Stimulated activated effector memory CD8-positive, alpha-beta T cell treated with anti-CD3 and anti-CD28 coated beads, Interleukin-12 subunit alpha, Interleukin-12 subunit beta, amount 100 ng/mL, for 72 hours (primary cell): ENCODE data around the gene PGGT1B.

ENCODE experiments used
- ATAC-seq: fragments of 150-1000 bp; cut with Tn5 transposase; 2 replicates; pipeline ENCODE4 v1.10.0; 2021
- DNase-seq, 2 donors: peaks; one replicate each; pipeline ENCODE4 v3.0.0; 2021 to 2022; ENCODE audit warnings: low spot score in 2 of 2
- H3K27ac Mint-ChIP-seq: one replicate; pipeline ENCODE4 v1.8.0; 2022; ENCODE audit warnings: mild to moderate bottlenecking, mixed read lengths
- H3K36me3 Mint-ChIP-seq: one replicate; pipeline ENCODE4 v1.8.0; 2022; ENCODE audit warnings: mild to moderate bottlenecking, mixed read lengths
- H3K4me1 Mint-ChIP-seq: one replicate; pipeline ENCODE4 v1.8.0; 2022; ENCODE audit warnings: mixed read lengths
- H3K4me3 Mint-ChIP-seq: one replicate; pipeline ENCODE4 v1.8.0; 2022; ENCODE audit warnings: mild to moderate bottlenecking, mixed read lengths
- H3K9me3 Mint-ChIP-seq: one replicate; pipeline ENCODE4 v1.8.0; 2022; ENCODE audit warnings: mixed read lengths

PGGT1B gene

DNA sequence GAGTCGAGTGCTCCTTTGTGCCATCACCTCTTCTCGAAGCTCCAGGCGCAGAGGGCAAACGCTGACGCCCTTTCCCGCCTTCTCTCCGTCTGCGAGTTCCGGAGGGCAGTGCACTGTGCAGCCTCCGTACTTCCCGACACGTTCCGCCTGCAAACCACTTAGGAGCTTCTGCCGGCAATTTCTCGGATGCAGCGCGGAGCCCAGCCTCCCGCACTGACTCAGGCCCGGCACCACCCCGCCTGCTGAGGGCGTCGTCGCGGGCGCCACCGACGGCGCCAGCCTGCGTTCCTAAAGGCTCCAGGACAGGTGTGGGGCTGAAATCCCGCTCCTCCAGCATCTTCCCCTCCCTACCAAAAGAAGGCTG lies 83.7 kb downstream of the PGGT1B start:
- H3K36me3 Mint-ChIP-seq: peaks cover 5% of the 10 kb centered on the region
- H3K27ac Mint-ChIP-seq: no peak overlapping the region
- DNase-seq (no peak), ATAC-seq (no peak)
- no peaks in the 10 kb centered on the region for H3K9me3 Mint-ChIP-seq
- H3K4me1 Mint-ChIP-seq: peaks cover 8% of the 10 kb centered on the region
- peak overlapping the region; percentile 83 for H3K4me3 Mint-ChIP-seq

DNA sequence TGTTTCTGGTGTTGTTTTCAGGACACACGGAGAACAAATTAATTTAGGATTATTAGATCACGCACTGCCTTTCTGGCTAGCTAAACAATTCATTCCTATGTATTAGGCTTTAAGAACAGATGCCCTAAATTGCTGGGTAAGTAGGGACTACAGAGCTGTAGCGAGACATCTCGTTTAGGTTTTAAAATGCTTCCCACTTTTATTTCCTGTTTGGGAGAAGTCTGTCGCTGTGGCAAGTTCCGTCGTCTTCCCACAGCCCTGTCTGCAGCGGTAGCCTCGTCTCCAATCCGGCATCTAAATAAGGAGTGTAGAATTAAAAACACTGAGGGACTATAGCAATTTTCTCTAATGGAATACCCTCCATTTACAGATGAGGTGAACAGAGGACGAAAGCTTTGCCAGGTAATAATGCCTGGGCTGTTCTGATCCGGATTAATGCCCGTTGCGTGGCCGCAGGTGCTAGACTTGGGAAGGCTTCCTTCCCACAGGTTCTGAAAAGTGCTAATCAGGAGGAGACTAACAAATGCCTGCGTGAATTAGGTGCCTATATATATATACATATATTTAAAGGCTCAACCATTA lies 91.7 kb downstream of the PGGT1B start:
- H3K4me1 Mint-ChIP-seq: peaks cover 6% of the 10 kb centered on the region
- no peaks in the 10 kb centered on the region for H3K9me3 Mint-ChIP-seq
- no peak overlapping the region for H3K27ac Mint-ChIP-seq
- DNase-seq (no peak), ATAC-seq (no peak)
- no peaks in the 10 kb centered on the region for H3K36me3 Mint-ChIP-seq
- peak overlapping the region; percentile 78 for H3K4me3 Mint-ChIP-seq

DNA sequence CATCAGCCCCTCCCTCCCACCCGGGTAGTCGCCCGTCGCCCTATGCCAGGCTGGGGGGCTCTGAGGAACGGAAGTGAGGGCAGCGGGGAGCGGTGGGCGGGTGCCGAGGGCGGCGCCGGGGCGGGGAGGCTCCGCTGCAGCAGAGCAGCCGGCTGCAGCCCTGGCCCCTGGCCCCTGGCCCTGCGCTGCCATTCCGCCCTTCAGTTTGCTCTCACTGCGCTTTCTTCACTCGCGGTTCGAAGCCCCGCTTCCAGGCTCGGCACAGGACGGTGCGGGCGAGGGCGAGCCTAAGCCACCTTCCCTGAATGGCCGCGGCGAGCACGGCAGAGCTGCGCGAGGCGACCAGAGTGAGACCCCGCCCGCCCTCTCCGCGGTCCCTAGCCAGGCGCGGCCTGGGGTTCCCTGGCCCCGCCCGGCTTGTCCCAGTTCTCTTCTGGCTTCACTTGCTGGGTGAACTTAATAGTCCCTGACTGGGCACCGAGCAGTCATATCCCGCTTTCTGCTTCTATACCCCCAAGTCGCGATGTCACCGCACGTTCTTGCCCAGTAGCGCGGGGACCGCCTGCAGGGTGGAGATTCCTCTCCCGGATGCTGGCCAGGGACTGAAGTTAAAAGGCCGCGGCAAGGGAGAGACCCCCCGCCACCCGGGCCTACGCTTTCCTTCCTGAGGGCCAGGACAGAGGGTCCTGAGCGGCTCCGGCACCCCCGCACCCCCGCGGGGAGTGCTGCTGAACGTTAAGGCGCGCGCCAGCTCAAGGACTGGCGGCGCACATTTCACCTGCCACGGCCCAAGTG lies 92.3 kb downstream of the PGGT1B start:
- Mint-ChIP-seq H3K27ac (no peak overlapping the region), H3K4me3 (peak overlapping the region; percentile 78), H3K9me3 (no peaks in the 10 kb centered on the region), H3K36me3 (no peaks in the 10 kb centered on the region), H3K4me1 (peaks cover 6% of the 10 kb centered on the region)
- ATAC-seq: peak; percentile 74
- no peak for DNase-seq

DNA sequence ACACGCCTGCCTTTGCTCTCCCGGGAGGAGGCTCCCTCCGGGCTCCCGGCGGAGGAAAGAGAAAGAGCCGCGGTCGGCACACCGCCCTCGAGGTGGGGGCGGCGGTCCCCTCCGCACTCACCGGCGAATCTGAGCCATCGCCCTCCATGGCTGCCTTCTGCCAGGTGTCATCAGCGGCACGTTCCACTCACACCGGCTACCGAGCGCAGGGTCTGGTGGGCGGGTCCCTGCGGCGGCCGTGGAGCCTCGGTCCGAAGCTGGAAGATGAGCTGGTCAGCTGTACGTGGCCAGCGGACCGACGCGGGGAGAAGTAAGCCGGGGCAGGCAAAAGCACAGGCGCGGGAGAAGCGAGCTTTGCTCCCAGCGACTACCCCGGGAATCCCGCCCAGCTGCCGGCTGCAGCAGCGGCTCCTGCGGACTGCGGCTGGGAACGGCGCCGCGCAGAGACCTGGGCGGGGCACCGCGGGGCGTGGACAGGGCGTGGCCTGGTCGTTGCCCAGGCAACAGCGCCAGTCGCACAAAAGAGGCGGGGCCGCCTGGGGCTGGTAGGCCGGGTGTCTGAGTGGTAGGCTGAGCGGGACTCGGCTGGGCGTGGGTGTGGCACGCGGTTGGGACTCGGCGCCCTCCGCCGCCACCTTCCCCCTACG lies 93.1 kb downstream of the PGGT1B start, which contains the start of gene TRIM36:
TRIM36 (minus strand) TSS at position 422 of the 647 bp plus-strand sequence; CDS start at position 148, 274 bp downstream.
- Mint-ChIP-seq H3K9me3 (no peaks in the 10 kb centered on the region), H3K27ac (no peak within 1 kb of the TSS), H3K4me1 (peaks cover 6% of the 10 kb centered on the region), H3K4me3 (peak within 1 kb of the TSS; percentile 78), H3K36me3 (no peaks in the 10 kb centered on the region)
- ATAC-seq (peak; percentile 97), DNase-seq (peak; percentile 94 to 97)

DNA sequence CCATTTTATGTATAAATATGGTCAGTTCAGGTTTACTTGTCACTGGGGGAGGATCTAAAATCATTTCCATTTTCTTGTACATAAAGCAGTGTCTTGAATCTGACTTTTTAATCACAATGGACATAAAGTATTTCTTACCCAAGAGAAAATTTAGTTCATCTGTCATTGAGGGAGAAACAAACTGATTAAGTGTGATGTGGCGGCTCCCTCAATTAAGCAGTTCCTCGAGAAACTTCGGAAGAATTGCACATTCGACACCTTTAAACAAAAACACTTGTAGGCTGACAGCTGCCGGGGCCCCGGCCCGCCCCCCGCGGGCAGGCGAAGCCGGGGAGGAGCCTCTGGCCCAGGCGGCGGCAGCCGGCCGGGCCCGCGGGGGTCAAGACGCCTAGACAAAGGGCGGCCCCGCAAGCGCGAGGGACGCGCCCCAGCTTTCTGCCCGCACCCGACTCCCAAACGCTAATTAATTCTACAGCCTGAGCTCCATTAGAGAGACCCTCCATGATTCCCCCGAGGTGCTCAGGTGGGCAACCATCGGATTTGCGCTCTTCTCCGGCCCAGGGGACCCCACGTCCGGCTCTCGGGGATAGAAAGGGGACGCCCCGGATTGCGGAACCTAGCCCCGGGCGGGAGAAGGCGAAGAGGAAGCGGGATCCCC lies 93.7 kb downstream of the PGGT1B start:
- H3K9me3 Mint-ChIP-seq: no peaks in the 10 kb centered on the region
- no peaks in the 10 kb centered on the region for H3K36me3 Mint-ChIP-seq
- H3K4me1 Mint-ChIP-seq: peaks cover 6% of the 10 kb centered on the region
- DNase-seq (peak in 1 of 2 donors; percentile 57), ATAC-seq (no peak)
- H3K4me3 Mint-ChIP-seq: peak overlapping the region; percentile 78
- no peak overlapping the region for H3K27ac Mint-ChIP-seq

DNA sequence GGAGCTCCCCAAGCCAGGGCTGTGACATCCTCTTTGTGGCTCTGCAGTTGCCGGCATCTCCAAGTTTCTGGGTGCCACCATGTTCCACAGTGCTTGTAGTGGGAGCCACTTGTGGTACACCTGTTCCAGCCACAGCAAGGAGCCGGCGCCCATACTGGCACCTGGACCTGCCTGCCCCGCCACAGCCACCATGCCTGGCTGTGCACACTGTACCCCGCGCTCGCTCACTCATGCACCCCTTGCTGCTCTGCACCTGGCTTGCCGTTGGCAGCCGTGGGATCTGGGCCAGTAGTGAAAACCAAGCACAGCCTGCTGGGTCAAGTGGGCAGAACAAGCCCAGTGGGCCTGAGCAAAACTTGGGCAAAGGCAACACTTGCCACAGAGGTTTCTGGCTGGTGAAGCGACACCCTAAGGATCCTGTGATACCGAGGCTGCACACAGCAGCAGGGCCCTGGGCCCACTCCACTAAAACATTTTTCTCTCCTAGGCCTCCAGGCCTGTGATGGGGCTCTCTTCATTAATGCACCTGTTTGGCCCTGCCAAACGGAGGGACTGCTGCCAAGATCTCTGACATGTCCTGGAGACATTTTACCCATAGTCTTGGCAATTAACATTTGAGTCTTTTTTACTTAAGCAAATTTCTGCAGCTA lies 95.8 kb downstream of the PGGT1B start:
- no peaks in the 10 kb centered on the region for H3K36me3 Mint-ChIP-seq
- H3K4me3 Mint-ChIP-seq: no peak overlapping the region
- peaks cover 6% of the 10 kb centered on the region for H3K4me1 Mint-ChIP-seq
- DNase-seq: no peak
- H3K9me3 Mint-ChIP-seq: no peaks in the 10 kb centered on the region
- no peak for ATAC-seq
- no peak overlapping the region for H3K27ac Mint-ChIP-seq

DNA sequence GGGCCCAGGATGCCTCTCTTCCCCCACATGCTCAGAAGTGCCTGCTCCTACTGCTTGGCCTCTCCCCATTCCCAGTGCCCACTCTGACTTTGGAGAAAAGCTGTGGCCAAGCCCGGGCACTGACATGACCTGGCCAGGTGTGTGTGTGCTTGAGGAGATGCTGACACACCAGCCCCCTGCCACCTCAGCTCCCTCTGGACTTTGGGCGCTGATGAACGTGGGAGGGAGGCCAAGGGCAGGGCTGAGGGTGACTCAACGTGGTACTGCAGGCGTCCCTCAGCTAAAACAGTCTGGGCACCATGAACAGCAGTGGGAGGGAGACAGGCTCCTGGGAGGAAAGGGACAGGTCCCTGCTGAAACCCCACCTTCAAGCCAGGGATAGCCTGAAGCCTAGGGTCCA lies 96.9 kb downstream of the PGGT1B start:
- H3K4me3 Mint-ChIP-seq: no peak overlapping the region
- H3K36me3 Mint-ChIP-seq: no peaks in the 10 kb centered on the region

DNA sequence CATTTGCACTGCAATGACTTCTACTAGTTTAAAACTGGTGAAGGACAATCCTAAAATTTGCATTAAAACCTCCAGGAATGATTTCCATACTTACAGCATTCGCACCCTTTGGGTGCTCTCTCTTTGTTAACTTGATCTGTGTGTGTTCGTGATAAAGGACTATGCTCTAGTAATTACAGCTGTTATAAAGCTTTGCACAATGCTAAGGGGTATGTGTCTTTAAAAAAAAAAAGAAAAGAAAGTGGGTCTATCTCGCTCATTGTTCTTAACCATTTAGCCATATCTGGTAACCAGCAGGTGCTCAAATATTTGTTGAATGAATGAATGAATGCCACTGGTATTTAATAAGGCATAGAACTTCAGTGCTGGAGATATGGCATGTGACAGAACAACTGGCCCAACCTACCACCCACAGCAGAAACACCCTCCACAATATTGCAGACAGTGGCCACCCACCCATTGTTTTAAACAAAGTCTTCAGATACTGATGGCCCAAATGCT lies 101.7 kb downstream of the PGGT1B start:
- no peak for ATAC-seq
- H3K36me3 Mint-ChIP-seq: no peaks in the 10 kb centered on the region
- no peak overlapping the region for H3K4me3 Mint-ChIP-seq
- H3K9me3 Mint-ChIP-seq: no peaks in the 10 kb centered on the region
- no peaks in the 10 kb centered on the region for H3K4me1 Mint-ChIP-seq
- no peak overlapping the region for H3K27ac Mint-ChIP-seq
- no peak for DNase-seq

More for the DNA sequence above, 96.9 kb downstream of the PGGT1B start:
- H3K4me1 Mint-ChIP-seq: peaks cover 3% of the 10 kb centered on the region
- ATAC-seq (no peak), DNase-seq (no peak)
- no peaks in the 10 kb centered on the region for H3K9me3 Mint-ChIP-seq
- no peak overlapping the region for H3K27ac Mint-ChIP-seq
